ENCODE measurements around the gene WDR38.

Gene WDR38

DNA sequence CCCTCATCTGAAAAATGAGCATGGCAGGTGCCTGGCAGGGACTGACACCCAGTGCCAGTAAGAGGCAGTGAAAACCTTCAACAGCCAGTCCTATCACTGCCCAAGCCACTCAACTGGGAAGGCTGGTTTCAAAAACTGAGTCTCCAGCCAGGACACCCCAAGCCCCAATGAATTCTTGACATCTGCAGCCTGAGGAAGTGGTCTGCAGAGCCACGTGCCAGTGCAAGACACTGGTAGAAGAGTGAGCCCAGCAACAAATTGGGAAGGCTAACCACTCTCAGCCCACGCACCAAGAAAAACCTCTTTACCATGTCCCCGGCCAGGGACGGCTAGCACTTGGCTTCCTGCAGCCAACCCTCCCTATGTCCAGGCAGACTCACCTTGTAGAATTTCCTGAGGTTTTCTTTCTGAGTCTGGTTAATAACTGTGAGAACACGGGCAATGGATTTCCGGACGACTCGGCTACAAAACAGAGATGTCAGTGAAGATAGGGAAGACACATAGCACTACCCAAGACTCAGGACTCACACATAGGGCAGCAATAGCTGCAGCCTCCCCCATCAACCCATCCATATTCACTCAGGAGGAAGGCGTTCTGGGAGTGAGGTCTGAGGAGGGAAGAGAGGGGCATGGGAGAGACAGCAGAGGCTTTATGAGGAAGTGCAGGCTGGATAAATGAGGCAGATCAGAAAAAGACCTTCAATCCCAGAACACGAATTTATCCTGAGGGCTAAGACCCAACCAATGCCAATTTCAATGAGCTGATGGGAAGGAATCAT, 6.7 kb downstream of the WDR38 start:
- DNase-seq = no peak

- DNase-seq = no peak
These were observed 7.5 kb downstream of the WDR38 start for GRCh38 chr9:124860582-124861341.

DNA sequence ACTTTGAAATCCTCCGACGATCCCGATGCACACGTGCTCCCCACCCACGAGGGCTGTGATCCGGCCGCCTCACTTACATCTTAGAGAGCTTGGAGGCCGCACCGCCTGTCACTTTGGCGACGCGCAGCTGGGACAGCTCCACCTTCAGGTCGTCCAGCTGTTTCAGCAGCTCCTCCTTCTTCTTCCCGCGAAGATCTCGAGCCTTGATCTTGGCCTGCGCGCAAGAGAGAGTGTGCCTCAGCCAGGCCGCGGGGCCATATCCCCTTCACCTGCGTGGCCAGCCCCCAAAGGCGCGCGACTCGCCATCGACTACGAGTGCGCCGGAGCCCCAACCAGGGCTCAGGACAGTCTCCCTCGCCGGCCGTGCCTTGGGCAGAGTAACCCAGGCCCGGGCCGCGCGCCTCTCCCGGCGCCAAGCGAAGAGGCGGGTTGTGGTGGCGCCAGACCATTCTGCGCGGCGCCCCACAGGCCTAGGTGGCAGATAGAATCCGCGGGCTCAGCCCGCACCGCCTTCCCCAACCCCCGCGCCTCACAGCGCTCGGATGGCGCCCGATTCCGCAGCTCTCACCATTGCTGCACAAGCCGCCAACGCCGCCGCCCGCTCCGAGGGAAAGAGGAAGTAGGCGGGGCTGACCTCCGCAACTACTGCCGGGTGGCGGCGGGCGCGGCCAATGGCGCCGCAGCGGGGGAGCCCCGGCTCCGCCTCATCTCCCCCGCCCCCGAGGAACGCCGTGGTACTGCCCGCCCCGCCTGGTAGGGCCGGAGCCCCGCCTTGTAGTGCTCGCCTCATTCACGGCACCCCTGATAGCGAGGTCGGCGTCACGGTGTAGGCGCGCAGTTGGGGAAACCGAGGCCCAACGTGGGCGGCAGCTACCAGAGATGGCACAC, 8.3 kb downstream of the WDR38 start, which contains the start of the genes ARPC5L and RPL35:
Gene ARPC5L (plus strand): TSS at position 789 of the 888 bp plus-strand sequence. CDS start 7,161 bp downstream, outside the sequence.
Gene RPL35 (minus strand): TSS at position 616 of the 888 bp plus-strand sequence. CDS start 45 bp downstream, at position 571.
- DNase-seq = peak; percentile 94

DNA sequence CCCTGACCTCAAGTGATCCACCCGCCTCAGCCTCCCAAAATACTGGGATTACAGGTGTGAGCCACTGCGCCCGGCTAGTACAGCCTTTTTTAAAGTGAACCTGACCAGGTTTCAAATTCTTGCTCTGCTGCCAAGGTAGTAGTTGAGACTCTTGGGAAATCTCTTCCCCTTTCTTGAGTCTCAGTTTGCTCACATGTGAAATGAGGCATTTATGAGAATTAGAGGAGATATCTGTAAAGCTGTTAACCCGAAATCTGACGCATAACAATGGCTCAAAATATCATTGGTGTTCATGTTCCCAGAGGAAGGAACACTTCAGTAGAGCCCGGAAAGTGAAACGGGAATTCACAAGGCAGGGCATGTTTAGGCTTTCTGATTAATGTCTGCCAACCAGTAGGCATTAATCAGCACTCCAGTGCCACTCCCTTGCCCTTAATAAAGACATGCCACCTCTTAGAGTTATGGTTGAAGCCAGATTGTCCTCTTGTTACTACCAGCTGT, 10.2 kb downstream of the WDR38 start:
- no peak for DNase-seq

DNA sequence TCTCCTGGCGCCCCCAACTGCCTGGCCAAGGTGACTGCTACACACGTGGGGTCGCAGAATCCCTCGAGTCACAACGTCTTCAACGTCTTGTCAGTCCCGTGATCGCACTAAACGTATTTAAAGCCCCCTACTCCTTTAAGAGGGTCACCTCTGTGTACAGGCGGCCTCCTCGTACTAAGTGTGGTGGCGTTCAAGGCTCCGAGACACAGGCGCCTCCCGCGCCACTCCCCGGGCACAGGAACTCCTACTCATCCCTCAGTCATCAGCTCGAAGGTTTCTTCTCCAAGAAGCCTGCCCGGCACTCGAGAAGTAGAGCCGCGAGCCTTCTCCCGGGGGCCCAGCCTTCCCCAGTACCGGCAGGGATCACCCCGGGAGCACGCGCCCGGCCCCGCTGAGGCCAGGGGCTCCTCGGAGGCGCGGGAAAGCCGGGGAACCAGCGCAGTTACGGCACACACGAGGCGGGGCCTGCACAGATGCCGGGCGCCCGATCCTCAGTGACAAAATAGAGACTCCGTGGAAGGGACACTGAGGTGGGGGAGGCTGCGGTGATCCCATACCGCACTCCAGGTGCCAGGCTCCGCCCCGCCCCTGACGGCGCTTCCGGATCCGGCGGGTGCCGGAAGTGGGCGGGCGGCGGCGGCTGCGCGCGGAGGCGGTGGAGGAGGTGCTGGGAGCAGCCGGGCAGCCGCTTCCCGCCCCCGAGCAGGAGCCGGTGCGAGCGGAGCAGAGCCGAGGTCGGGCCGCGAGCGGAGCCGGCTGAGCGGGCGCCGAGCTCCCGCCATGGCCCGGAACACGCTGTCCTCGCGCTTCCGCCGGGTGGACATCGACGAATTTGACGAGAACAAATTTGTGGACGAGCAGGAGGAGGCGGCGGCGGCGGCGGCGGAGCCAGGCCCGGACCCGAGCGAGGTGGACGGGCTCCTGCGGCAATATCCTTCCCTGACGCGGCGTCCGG, 15.5 kb downstream of the WDR38 start:
- DNase-seq = peak; percentile 83

- DNase-seq = peak; percentile 19
These were observed 16.3 kb downstream of the WDR38 start for GRCh38 chr9:124869466-124869985.

DNA sequence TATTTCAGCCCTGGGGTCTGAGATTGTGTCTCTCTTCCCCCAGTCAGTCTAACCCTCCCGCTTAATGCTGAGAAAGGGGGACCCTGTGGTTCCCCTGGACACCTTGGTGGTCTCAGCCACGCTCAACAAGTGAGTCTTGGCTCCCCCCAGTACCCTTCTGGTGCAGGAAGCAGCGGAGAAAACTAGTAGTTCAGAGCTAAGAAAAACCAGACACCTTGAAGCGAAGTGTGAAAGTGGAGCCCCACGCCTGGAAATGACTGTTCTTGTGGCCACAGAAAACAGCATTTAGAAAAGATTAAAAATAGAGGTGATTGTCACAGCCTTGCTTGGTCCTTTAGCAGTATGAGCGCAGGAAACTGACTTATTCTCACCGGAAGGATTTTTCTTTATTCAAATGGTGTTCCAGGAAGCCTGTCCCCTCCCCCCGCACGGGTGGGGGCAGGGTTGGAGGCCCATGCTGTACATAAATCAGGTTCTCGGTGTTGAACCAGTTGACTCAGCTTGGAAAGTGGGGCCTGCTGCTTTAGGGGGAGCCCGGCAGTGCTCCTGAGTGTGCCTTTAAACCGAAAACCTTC, 16.8 kb downstream of the WDR38 start:
- peak; percentile 90 for DNase-seq

DNA sequence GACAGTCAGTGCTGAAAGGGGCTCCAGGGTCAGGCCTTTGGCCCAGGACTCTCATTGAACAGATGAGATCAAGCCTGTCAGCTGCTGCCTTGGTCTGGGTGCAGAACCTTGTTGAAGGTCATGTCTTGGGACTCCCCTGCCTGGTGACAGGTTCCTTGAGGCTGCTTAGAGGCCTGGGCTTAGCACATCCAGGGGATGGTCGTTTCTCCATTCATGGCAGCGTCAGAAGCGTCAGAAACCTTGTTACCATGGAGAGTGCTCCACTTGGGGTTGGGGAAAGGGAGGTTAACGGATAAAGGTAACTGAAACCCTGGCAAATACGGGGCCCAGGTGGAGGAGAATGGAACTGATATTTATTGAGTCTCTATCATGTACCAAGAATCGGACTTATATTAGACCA, 17.5 kb downstream of the WDR38 start:
- no peak for DNase-seq

- DNase-seq = no peak
These were observed 17.9 kb downstream of the WDR38 start for GRCh38 chr9:124871156-124871561.

GRCh38 chr9:124873664-124874063, 20.4 kb downstream of the WDR38 start:
- DNase-seq = peak; percentile 65

GRCh38 chr9:124875501-124875900, 22.2 kb downstream of the WDR38 start:
- no peak for DNase-seq

- no peak for DNase-seq
These were observed 23.9 kb downstream of the WDR38 start for GRCh38 chr9:124877021-124877782.

DNA sequence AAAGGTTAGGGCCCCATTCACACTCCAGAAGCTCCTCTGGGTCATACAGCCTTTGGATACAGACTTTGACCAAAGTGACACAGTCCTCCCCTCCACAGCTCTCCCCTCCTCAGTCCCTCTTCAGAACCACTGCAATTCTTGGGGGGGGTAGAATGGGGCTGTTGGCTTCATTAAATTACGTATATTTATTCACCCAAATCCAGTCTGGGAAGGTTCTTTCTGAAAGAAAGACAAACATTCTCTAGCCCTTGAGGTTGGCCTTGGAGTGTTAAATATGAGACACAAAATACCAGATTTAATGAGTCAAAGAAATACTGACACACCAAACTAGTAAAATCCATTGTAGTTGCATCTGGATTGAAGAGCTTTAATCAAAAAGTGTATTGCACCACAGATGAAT, 24.8 kb downstream of the WDR38 start:
- DNase-seq = no peak

GRCh38 chr9:124878518-124878917, 25.3 kb downstream of the WDR38 start:
- no peak for DNase-seq

DNA sequence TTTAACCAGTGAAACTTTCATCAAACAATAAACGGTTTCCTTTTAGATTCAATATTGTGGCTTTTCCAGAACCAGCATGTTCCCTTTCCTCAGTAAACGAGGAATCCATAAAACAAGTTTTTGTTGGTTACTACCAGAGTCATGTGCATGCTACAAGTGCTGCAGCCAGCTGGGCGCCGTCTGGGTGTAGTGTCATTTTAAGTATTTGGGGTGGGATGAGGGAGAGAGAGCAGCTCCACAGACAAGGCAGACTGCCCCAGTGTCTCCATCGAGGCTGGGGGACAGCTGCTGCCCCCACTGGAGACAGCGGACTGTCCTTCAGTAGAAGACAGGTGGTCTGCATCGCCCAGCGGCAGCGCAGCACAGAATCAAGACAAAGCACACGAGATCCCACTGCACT, 26.0 kb downstream of the WDR38 start:
- DNase-seq = no peak

GRCh38 chr9:124880501-124880900, 27.2 kb downstream of the WDR38 start:
- no peak for DNase-seq

DNA sequence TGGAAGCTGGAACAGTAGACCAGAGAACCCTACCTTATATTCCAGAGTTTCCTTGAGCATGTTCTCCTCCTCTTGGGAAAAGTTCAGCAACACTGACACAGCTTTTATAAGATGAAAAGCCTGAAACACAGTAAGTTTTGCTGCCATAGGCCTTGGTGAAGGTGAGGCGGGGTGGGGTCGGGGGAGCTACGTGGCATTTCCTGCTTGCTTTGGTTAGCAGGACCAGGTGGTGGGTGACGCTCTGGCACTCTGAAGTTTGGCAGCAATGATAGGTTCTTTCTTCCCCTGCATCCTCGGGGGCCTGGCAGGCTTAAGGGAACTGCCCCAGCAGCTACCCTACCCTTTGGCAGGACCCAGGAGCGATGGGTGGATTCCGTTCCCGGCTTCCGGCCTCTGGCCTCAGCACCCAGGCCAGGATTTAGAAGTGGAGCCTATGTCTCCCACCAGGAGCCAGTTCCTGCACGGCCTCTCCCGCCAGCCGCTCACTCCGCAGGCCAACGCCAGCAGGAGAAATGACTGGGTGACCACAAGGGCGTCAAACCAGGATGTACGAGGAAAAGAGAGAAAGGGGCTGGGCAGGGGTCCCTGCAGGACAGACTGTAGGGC, 28.0 kb downstream of the WDR38 start:
- DNase-seq = no peak

- DNase-seq = no peak
These were observed 29.0 kb downstream of the WDR38 start for GRCh38 chr9:124882231-124882630.

DNA sequence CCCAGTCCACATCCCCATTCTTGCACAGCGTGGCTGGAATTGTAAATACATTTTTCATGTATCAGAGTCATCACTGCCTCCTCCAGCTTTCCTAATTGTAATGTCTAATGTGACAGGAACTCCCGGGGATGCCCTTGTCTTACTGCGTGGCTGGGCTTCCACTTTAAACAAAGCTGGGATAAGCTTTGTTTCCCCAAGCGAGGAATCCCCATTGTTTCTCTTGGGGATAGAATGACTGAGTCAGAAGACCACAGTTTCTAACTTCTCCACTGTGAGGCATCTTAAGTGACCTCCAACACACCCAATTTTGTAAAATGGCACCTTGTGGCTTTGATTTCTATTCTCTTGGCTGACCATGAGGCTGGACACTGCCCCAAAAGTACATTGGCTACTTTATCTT, 31.1 kb downstream of the WDR38 start:
- no peak for DNase-seq

DNA sequence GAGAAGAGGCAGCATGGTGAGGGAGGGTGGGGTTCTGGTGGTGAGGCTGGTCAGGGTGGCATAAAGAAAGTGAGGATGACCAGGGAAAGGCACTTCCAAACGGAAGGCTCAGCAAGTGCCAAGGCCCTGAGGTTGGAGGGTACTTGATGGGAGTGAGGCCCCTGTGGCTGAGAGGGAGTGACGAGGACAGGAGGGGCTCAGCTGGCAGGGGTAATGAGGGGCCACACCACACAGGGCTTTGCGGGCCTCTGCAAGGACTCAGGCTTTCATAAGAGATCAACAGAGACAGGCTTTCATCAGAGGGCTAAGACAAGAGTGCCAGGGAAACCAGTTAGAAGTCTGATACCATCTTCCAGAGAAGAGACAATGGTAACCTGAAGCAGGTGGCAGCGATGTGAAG, 32.3 kb downstream of the WDR38 start:
- no peak for DNase-seq
